HepG2 (cell line): Measurements from ENCODE around the gene TLX3. TPM values are rescaled to one million over a fixed set of nuclear protein-coding genes. Genes with fewer than 3 reads are reported as not detected.

Experiments
- ATAC-seq: fragments of 200-7000 bp; cut with Tn5 transposase; 3 replicates; pipeline ENCODE4 v1.9.1; 2020; ENCODE audit warnings: mild to moderate bottlenecking, moderate library complexity
- BruUV-seq: library from RNA; stranded (reverse); fragments of 400-500 nt; replicated peaks from 2 replicates; lab custom pipeline; 2021; lab: Mats Ljungman, UMichigan
- CTCF ChIA-PET: fragments of 300-600 bp; formaldehyde crosslinking; extraction: SDS; loops from one replicate; lab custom pipeline; 2021; ENCODE audit warnings: low total read pairs, inconsistent platforms, low intra/inter-chr PET ratio; lab: Yijun Ruan, JAX
- POLR2A ChIA-PET: fragments of 350-600 bp; sonication (Branson Sonifier 250); formaldehyde crosslinking; loops from one replicate; lab custom pipeline; 2020; ENCODE audit warnings: antibody characterized with exemption, inconsistent platforms; lab: Yijun Ruan, JAX
- DNase-seq: peaks from one replicate; pipeline ENCODE4 v3.0.0-alpha.2; 2015; ENCODE audit warnings: low spot score
- FAIRE-seq: peaks from 3 replicates; lab custom pipeline; 2011; peaks lifted over from hg19 to GRCh38; lab: Jason Lieb, UNC
- H2AFZ ChIP-seq: one replicate; pipeline ENCODE4 v1.6.1; 2011; ENCODE audit warnings: low read length, inconsistent platforms
- H3K27ac ChIP-seq: fragments of 300-600 bp; 3 replicates; pipeline ENCODE4 v1.8.0; 2011; ENCODE audit warnings: mixed run types, mild to moderate bottlenecking, mixed read lengths, low read length, inconsistent platforms; ENCODE audit not compliant: insufficient read depth; ENCODE audit errors: extremely low read length
- H3K27me3 ChIP-seq, 2 experiments: fragments of 200-600 bp in 1 of 2; 2 replicates in 1 of 2; 3 replicates in 1 of 2; pipeline versions ENCODE4 v1.6.0 to v1.8.0; 2011; ENCODE audit warnings: low read length in 2 of 2, mild to moderate bottlenecking in 2 of 2, moderate library complexity in 2 of 2, inconsistent platforms in 1 of 2; ENCODE audit not compliant: insufficient read depth in 2 of 2, control insufficient read depth in 1 of 2
- H3K36me3 ChIP-seq, 2 experiments: fragments of 200-600 bp in 1 of 2; replicated peaks in 1 of 2; 2 replicates in 1 of 2; 3 replicates in 1 of 2; pipeline versions ENCODE4 v1.5.1 to v1.8.0; 2011; ENCODE audit warnings: low read length in 2 of 2, inconsistent platforms in 1 of 2; ENCODE audit not compliant: insufficient read depth in 2 of 2, control insufficient read depth in 1 of 2
- H3K4me1 ChIP-seq: 2 replicates; pipeline ENCODE4 v1.5.1; 2012; ENCODE audit warnings: low read length, inconsistent platforms; ENCODE audit not compliant: insufficient read depth
- H3K4me2 ChIP-seq: 2 replicates; pipeline ENCODE4 v1.6.0; 2011; ENCODE audit warnings: low read depth, low read length, inconsistent platforms
- H3K4me3 ChIP-seq, 3 experiments: fragments of 200-600 bp in 1 of 3; sonication (generic), shearing (Covaris generic) in 1 of 3; replicated peaks in 1 of 3; 2 replicates each; pipeline ENCODE4 v1.5.1; 2011 to 2016; ENCODE audit warnings: low read length in 3 of 3, inconsistent platforms in 2 of 3, low read depth in 2 of 3, mild to moderate bottlenecking in 2 of 3, control low read depth in 1 of 3, mixed read lengths in 1 of 3; ENCODE audit not compliant: insufficient read depth in 1 of 3
- H3K79me2 ChIP-seq: one replicate; pipeline ENCODE4 v1.6.1; 2011; ENCODE audit warnings: low read length, inconsistent platforms; ENCODE audit not compliant: insufficient read depth
- H3K9ac ChIP-seq: 2 replicates; pipeline ENCODE4 v1.6.0; 2011; ENCODE audit warnings: mild to moderate bottlenecking, low read depth, low read length, inconsistent platforms; ENCODE audit not compliant: insufficient read depth
- H3K9me3 ChIP-seq: 2 replicates; pipeline ENCODE4 v1.5.1; 2012; ENCODE audit warnings: mild to moderate bottlenecking, low read length
- H4K20me1 ChIP-seq: 2 replicates; pipeline ENCODE4 v1.6.0; 2011; ENCODE audit warnings: inconsistent platforms, mild to moderate bottlenecking, low read length, moderate library complexity; ENCODE audit not compliant: insufficient read depth
- CEBPG ChIP-seq: IDR thresholded peaks from 2 replicates; pipeline ENCODE4 v1.6.1; 2016
- SRSF9 ChIP-seq: fragments of 200-400 bp; formaldehyde crosslinking; IDR thresholded peaks from 2 replicates; pipeline ENCODE4 v1.6.1; 2018; ENCODE audit warnings: borderline replicate concordance, mild to moderate bottlenecking, low read depth, low read length; ENCODE audit not compliant: insufficient read depth, poor library complexity, severe bottlenecking
- ZFX ChIP-seq: sonication (generic); formaldehyde crosslinking; IDR thresholded peaks from 2 replicates; pipeline ENCODE4 v1.4.0; 2020; ENCODE audit warnings: mild to moderate bottlenecking, low read depth, missing genetic modification reagents, moderate library complexity
- ZNF891 ChIP-seq: sonication (generic); formaldehyde crosslinking; IDR thresholded peaks from 2 replicates; pipeline ENCODE4 v1.5.0; 2020; ENCODE audit warnings: mild to moderate bottlenecking, missing genetic modification reagents
- WGBS: methylation state at CpG from one replicate; pipeline ENCODE4 v1.1.6; 2017; ENCODE audit warnings: low lambda C conversion rate; 5-methylcytosine and 5-hydroxymethylcytosine counted together
- in situ Hi-C: cut with HindIII; loops from 2 replicates; pipeline ENCODE4 v1.10.0; 2017; ENCODE audit warnings: low pct_unique_long_range_greater_than_20kb; ENCODE audit not compliant: extremely low pct_ligation_motif_present
- intact Hi-C: fragments of 100-400 bp; cut with micrococcal nuclease; formaldehyde crosslinking; loops from one replicate; pipeline ENCODE4 v1.10.0; 2022; ENCODE audit not compliant: unreplicated experiment
- polyA plus RNA-seq, 8 experiments: library from polyadenylated mRNA; depleted of rRNA in 3 of 8; stranded (reverse) in 7 of 8; unstranded in 1 of 8; fragments of >200 nt; fragmentation: Illumina TruSeq in 4 of 8; extraction: Trizol in 4 of 8; gene quantifications; 2 replicates each; pipeline versions ENCODE4 v1.2.1 to v1.2.3, GENCODE V29; 2011 to 2016; ENCODE audit warnings: low read depth in 4 of 8, missing spikeins in 1 of 8, mixed read lengths in 1 of 8; ENCODE audit not compliant: insufficient read depth in 1 of 8
- total RNA-seq, 5 experiments: library from RNA; depleted of rRNA; stranded (reverse); fragments of >200 nt; fragmentation: Illumina TruSeq; extraction: Trizol; gene quantifications; 2 replicates each; pipeline ENCODE4 v1.2.3, GENCODE V29; 2016; ENCODE audit warnings: low read depth in 1 of 5
- TF ChIP-seq, protein P1 (sequence below): IDR thresholded peaks from 2 replicates; pipeline ENCODE4 v1.6.1; 2016; ENCODE audit warnings: missing compliant biosample characterization, missing genetic modification reagents, borderline replicate concordance
- TF ChIP-seq, protein P2 (sequence below): IDR thresholded peaks from 2 replicates; pipeline ENCODE4 v1.6.1; 2012; ENCODE audit warnings: low read depth, low read length, improper control_type of control experiment
- TF ChIP-seq, protein P3 (sequence below): sonication (generic); formaldehyde crosslinking; IDR thresholded peaks from 2 replicates; pipeline ENCODE4 v1.5.0; 2020; ENCODE audit warnings: missing genetic modification reagents

Gene TLX3
- total and polyA plus RNA-seq, 2 of the 13 experiments (the other 11 are each of a cell fraction or from before 2014, with no cell fraction given) = not detected

DNA sequence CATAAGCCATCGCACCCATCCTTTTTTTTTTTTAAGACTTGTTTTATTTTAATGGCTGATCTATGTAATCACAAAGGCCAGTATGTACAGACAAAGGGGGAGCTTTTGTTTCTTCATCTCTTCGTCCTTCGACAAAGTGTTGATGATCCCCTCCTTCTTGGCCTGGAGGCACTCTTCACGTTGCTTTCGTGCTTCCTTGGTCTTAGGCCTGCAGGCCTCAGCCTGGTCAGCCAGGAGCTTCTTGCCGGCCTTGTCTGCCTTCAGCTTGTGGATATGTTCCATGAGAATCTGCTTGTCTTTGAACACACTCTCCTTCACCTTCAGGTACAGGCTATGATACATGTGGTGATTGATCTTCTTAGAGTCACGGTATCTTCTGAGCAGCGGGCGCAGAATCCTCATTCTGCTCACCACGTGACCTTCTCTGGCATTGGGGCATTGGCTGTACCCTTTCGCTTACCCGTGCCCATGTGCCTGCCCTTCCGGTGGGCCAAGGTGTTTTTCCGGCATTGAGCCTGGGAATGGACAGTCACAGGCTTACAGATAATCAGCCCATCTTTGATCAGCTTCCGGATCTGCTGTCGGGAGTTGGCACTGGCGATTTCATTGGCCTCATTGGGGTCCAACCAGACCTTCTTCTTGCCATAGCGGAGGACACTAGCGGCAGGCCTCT, 36.0 kb downstream of the TLX3 start:
- ATAC-seq = no peak
- no peaks in the 10 kb centered on the region for H3K27me3 ChIP-seq
- CTCF ChIA-PET = no interaction called here
- 43% methylated on average over 16 of the region's 19 CpGs for WGBS
- H3K9me3 ChIP-seq = no peaks in the 10 kb centered on the region
- H2AFZ ChIP-seq = no peak overlapping the region
- TF ChIP-seq ZNF891 = no peak
- TF ChIP-seq, all 625 proteins: peak for 0
- DNase-seq (no peak), FAIRE-seq (no peak)
- no peaks in the 10 kb centered on the region for H3K4me1 ChIP-seq
- no peak overlapping the region for H3K4me2 ChIP-seq
- POLR2A ChIA-PET = no interaction called here
- H4K20me1 ChIP-seq = no peaks in the 10 kb centered on the region
- H3K79me2 ChIP-seq = no peaks in the 10 kb centered on the region
- no peak overlapping the region for H3K27ac ChIP-seq
- H3K9ac ChIP-seq = no peak overlapping the region
- intact Hi-C loops = loop anchor here (10.0 kb wide), 1 partner anchor 360 kb away; no protein-coding TSS in a partner anchor
- H3K4me3 ChIP-seq = no peak overlapping the region
- H3K36me3 ChIP-seq = no peaks in the 10 kb centered on the region
- in situ Hi-C loops = loop anchor here (10.0 kb wide), 1 partner anchor 600 kb away; no protein-coding TSS in a partner anchor
- BruUV-seq = no TSS peak

DNA sequence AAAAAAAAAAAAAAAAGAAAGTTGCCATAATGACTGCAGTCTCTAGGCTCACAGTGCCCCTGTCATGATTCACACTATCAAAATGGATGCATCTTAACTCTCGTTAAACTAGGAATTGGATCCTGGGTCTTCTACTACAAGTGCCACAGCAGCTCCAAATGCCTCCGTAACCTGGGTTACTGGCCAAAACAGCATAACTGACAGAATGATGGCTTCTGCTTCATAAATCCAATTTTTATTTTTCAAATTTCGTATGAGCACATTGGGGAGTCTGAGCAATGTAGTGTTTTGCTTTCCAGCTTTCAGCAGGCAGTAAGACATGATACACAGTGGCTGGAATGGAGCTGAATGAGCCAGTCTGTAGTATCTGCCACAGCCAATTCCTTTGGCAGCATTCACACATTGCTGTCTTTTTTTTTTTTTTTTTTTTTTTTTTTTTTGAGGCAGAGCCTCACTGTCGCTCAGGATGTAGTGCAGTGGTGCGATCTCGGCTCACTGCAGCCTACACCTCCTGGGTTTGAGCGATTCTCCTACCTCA, 42.6 kb downstream of the TLX3 start:
- intact Hi-C loops (no loop called here), in situ Hi-C loops (no loop called here)
- Histone ChIP-seq H3K4me2 (no peak overlapping the region), H3K27me3 (no peaks in the 10 kb centered on the region), H2AFZ (no peak overlapping the region), H3K9me3 (no peaks in the 10 kb centered on the region), H3K27ac (no peak overlapping the region), H3K4me1 (no peaks in the 10 kb centered on the region), H3K9ac (no peak overlapping the region), H3K79me2 (no peaks in the 10 kb centered on the region), H3K36me3 (no peaks in the 10 kb centered on the region), H4K20me1 (no peaks in the 10 kb centered on the region), H3K4me3 (no peak overlapping the region)
- WGBS = 16% methylated on average over 7 of the region's 7 CpGs
- ChIA-PET POLR2A (no interaction called here), CTCF (no interaction called here)
- FAIRE-seq = no peak
- ATAC-seq = no peak
- no TSS peak for BruUV-seq
- DNase-seq = no peak
- TF ChIP-seq, protein P1, sequence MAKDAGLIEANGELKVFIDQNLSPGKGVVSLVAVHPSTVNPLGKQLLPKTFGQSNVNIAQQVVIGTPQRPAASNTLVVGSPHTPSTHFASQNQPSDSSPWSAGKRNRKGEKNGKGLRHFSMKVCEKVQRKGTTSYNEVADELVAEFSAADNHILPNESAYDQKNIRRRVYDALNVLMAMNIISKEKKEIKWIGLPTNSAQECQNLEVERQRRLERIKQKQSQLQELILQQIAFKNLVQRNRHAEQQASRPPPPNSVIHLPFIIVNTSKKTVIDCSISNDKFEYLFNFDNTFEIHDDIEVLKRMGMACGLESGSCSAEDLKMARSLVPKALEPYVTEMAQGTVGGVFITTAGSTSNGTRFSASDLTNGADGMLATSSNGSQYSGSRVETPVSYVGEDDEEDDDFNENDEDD (CRISPR knock-in tag) = no peak
- TF ChIP-seq, protein P2, sequence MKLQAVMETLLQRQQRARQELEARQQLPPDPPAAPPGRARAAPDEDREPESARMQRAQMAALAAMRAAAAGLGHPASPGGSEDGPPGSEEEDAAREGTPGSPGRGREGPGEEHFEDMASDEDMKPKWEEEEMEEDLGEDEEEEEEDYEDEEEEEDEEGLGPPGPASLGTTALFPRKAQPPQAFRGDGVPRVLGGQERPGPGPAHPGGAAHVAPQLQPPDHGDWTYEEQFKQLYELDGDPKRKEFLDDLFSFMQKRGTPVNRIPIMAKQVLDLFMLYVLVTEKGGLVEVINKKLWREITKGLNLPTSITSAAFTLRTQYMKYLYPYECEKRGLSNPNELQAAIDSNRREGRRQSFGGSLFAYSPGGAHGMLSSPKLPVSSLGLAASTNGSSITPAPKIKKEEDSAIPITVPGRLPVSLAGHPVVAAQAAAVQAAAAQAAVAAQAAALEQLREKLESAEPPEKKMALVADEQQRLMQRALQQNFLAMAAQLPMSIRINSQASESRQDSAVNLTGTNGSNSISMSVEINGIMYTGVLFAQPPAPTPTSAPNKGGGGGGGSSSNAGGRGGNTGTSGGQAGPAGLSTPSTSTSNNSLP = no peak
- TF ChIP-seq, protein P3, sequence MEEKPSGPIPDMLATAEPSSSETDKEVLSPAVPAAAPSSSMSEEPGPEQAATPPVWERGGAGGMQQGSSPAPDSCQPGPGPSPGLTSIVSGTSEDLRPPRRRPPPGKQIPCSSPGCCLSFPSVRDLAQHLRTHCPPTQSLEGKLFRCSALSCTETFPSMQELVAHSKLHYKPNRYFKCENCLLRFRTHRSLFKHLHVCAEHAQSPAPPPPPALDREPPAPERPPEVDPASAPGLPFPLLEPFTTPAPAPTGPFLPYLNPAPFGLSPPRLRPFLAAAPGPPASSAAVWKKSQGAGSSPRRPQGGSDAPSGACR = no peak
- TF ChIP-seq CEBPG (no peak), ZFX (CRISPR knock-in tag) (no peak), SRSF9 (no peak)
